HepG2 (cell line): ENCODE measurements around the gene ACER3. TPM values are rescaled to one million over a fixed set of nuclear protein-coding genes. Genes with fewer than 3 reads are reported as not detected.

Source experiments
- ATAC-seq: fragments of 200-7000 bp; cut with Tn5 transposase; 3 replicates; pipeline ENCODE4 v1.9.1; 2020; ENCODE audit warnings: mild to moderate bottlenecking, moderate library complexity
- BruUV-seq: library from RNA; stranded (reverse); fragments of 400-500 nt; replicated peaks from 2 replicates; lab custom pipeline; 2021; lab: Mats Ljungman, UMichigan
- CTCF ChIA-PET: fragments of 300-600 bp; formaldehyde crosslinking; extraction: SDS; loops from one replicate; lab custom pipeline; 2021; ENCODE audit warnings: low total read pairs, inconsistent platforms, low intra/inter-chr PET ratio; lab: Yijun Ruan, JAX
- POLR2A ChIA-PET: fragments of 350-600 bp; sonication (Branson Sonifier 250); formaldehyde crosslinking; loops from one replicate; lab custom pipeline; 2020; ENCODE audit warnings: antibody characterized with exemption, inconsistent platforms; lab: Yijun Ruan, JAX
- DNase-seq: peaks from one replicate; pipeline ENCODE4 v3.0.0-alpha.2; 2015; ENCODE audit warnings: low spot score
- FAIRE-seq: peaks from 3 replicates; lab custom pipeline; 2011; peaks lifted over from hg19 to GRCh38; lab: Jason Lieb, UNC
- H2AFZ ChIP-seq: one replicate; pipeline ENCODE4 v1.6.1; 2011; ENCODE audit warnings: low read length, inconsistent platforms
- H3K27ac ChIP-seq: fragments of 300-600 bp; 3 replicates; pipeline ENCODE4 v1.8.0; 2011; ENCODE audit warnings: mixed run types, mild to moderate bottlenecking, mixed read lengths, low read length, inconsistent platforms; ENCODE audit not compliant: insufficient read depth; ENCODE audit errors: extremely low read length
- H3K27me3 ChIP-seq, 2 experiments: fragments of 200-600 bp in 1 of 2; 2 replicates in 1 of 2; 3 replicates in 1 of 2; pipeline versions ENCODE4 v1.6.0 to v1.8.0; 2011; ENCODE audit warnings: low read length in 2 of 2, mild to moderate bottlenecking in 2 of 2, moderate library complexity in 2 of 2, inconsistent platforms in 1 of 2; ENCODE audit not compliant: insufficient read depth in 2 of 2, control insufficient read depth in 1 of 2
- H3K36me3 ChIP-seq, 2 experiments: fragments of 200-600 bp in 1 of 2; replicated peaks in 1 of 2; 2 replicates in 1 of 2; 3 replicates in 1 of 2; pipeline versions ENCODE4 v1.5.1 to v1.8.0; 2011; ENCODE audit warnings: low read length in 2 of 2, inconsistent platforms in 1 of 2; ENCODE audit not compliant: insufficient read depth in 2 of 2, control insufficient read depth in 1 of 2
- H3K4me1 ChIP-seq: 2 replicates; pipeline ENCODE4 v1.5.1; 2012; ENCODE audit warnings: low read length, inconsistent platforms; ENCODE audit not compliant: insufficient read depth
- H3K4me2 ChIP-seq: 2 replicates; pipeline ENCODE4 v1.6.0; 2011; ENCODE audit warnings: low read depth, low read length, inconsistent platforms
- H3K4me3 ChIP-seq, 3 experiments: fragments of 200-600 bp in 1 of 3; sonication (generic), shearing (Covaris generic) in 1 of 3; replicated peaks in 1 of 3; 2 replicates each; pipeline ENCODE4 v1.5.1; 2011 to 2016; ENCODE audit warnings: low read length in 3 of 3, inconsistent platforms in 2 of 3, low read depth in 2 of 3, mild to moderate bottlenecking in 2 of 3, control low read depth in 1 of 3, mixed read lengths in 1 of 3; ENCODE audit not compliant: insufficient read depth in 1 of 3
- H3K79me2 ChIP-seq: one replicate; pipeline ENCODE4 v1.6.1; 2011; ENCODE audit warnings: low read length, inconsistent platforms; ENCODE audit not compliant: insufficient read depth
- H3K9ac ChIP-seq: 2 replicates; pipeline ENCODE4 v1.6.0; 2011; ENCODE audit warnings: mild to moderate bottlenecking, low read depth, low read length, inconsistent platforms; ENCODE audit not compliant: insufficient read depth
- H3K9me3 ChIP-seq: 2 replicates; pipeline ENCODE4 v1.5.1; 2012; ENCODE audit warnings: mild to moderate bottlenecking, low read length
- H4K20me1 ChIP-seq: 2 replicates; pipeline ENCODE4 v1.6.0; 2011; ENCODE audit warnings: inconsistent platforms, mild to moderate bottlenecking, low read length, moderate library complexity; ENCODE audit not compliant: insufficient read depth
- ARID2 ChIP-seq: sonication (generic); formaldehyde crosslinking; IDR thresholded peaks from 2 replicates; pipeline ENCODE4 v1.8.1; 2022; ENCODE audit warnings: mild to moderate bottlenecking, missing genetic modification reagents, borderline replicate concordance
- CHD4 ChIP-seq: fragments of 200-600 bp; sonication (generic); IDR thresholded peaks from 2 replicates; pipeline ENCODE4 v1.7.0; 2017; ENCODE audit warnings: mild to moderate bottlenecking, low read length, borderline replicate concordance
- HNF4G ChIP-seq, 2 experiments: sonication (generic) in 1 of 2; formaldehyde crosslinking in 1 of 2; IDR thresholded peaks; 2 replicates each; pipeline versions ENCODE4 v1.4.0 to v1.6.1; 2011 to 2020; ENCODE audit warnings: borderline replicate concordance in 2 of 2, low read depth in 2 of 2, mild to moderate bottlenecking in 2 of 2, low read length in 1 of 2, missing genetic modification reagents in 1 of 2, moderate library complexity in 1 of 2
- KLF16 ChIP-seq, 2 experiments: sonication (generic) in 1 of 2; formaldehyde crosslinking in 1 of 2; IDR thresholded peaks; 2 replicates each; pipeline versions ENCODE4 v1.6.1 to v1.8.0; 2016 to 2023; ENCODE audit warnings: missing genetic modification reagents in 2 of 2, missing compliant biosample characterization in 1 of 2
- RCOR2 ChIP-seq: IDR thresholded peaks from 2 replicates; pipeline ENCODE4 v1.6.1; 2016; ENCODE audit warnings: missing biosample characterization, missing genetic modification reagents
- SOX5 ChIP-seq: IDR thresholded peaks from 2 replicates; pipeline ENCODE4 v1.6.1; 2016; ENCODE audit warnings: borderline replicate concordance
- SP140L ChIP-seq: sonication (generic); formaldehyde crosslinking; IDR thresholded peaks from 2 replicates; pipeline ENCODE4 v1.4.0; 2020; ENCODE audit warnings: missing genetic modification reagents, borderline replicate concordance
- ZBTB42 ChIP-seq: sonication (generic); formaldehyde crosslinking; IDR thresholded peaks from 2 replicates; pipeline ENCODE4 v1.5.0; 2020; ENCODE audit warnings: mild to moderate bottlenecking, missing genetic modification reagents
- ZMYM2 ChIP-seq: sonication (generic); formaldehyde crosslinking; IDR thresholded peaks from 2 replicates; pipeline ENCODE4 v1.8.0; 2022; ENCODE audit warnings: mild to moderate bottlenecking, missing genetic modification reagents
- ZNF343 ChIP-seq: sonication (generic); formaldehyde crosslinking; IDR thresholded peaks from 2 replicates; pipeline ENCODE4 v1.4.0; 2020; ENCODE audit warnings: mild to moderate bottlenecking, missing genetic modification reagents
- ZNF503 ChIP-seq: sonication (generic); formaldehyde crosslinking; IDR thresholded peaks from 2 replicates; pipeline ENCODE4 v1.4.0; 2020; ENCODE audit warnings: missing genetic modification reagents
- WGBS: methylation state at CpG from one replicate; pipeline ENCODE4 v1.1.6; 2017; ENCODE audit warnings: low lambda C conversion rate; 5-methylcytosine and 5-hydroxymethylcytosine counted together
- in situ Hi-C: cut with HindIII; loops from 2 replicates; pipeline ENCODE4 v1.10.0; 2017; ENCODE audit warnings: low pct_unique_long_range_greater_than_20kb; ENCODE audit not compliant: extremely low pct_ligation_motif_present
- intact Hi-C: fragments of 100-400 bp; cut with micrococcal nuclease; formaldehyde crosslinking; loops from one replicate; pipeline ENCODE4 v1.10.0; 2022; ENCODE audit not compliant: unreplicated experiment
- polyA plus RNA-seq, 8 experiments: library from polyadenylated mRNA; depleted of rRNA in 3 of 8; stranded (reverse) in 7 of 8; unstranded in 1 of 8; fragments of >200 nt; fragmentation: Illumina TruSeq in 4 of 8; extraction: Trizol in 4 of 8; gene quantifications; 2 replicates each; pipeline versions ENCODE4 v1.2.1 to v1.2.3, GENCODE V29; 2011 to 2016; ENCODE audit warnings: low read depth in 4 of 8, missing spikeins in 1 of 8, mixed read lengths in 1 of 8; ENCODE audit not compliant: insufficient read depth in 1 of 8
- total RNA-seq, 5 experiments: library from RNA; depleted of rRNA; stranded (reverse); fragments of >200 nt; fragmentation: Illumina TruSeq; extraction: Trizol; gene quantifications; 2 replicates each; pipeline ENCODE4 v1.2.3, GENCODE V29; 2016; ENCODE audit warnings: low read depth in 1 of 5
- TF ChIP-seq, protein P1 (sequence below): sonication (generic); formaldehyde crosslinking; conservative IDR thresholded peaks from 2 replicates; pipeline ENCODE4 v1.8.0; 2022; ENCODE audit warnings: missing genetic modification reagents
- TF ChIP-seq, protein P2 (sequence below): IDR thresholded peaks from 2 replicates; pipeline ENCODE4 v1.6.1; 2018; ENCODE audit warnings: missing genetic modification reagents, mild to moderate bottlenecking, missing compliant biosample characterization
- TF ChIP-seq, protein P3 (sequence below): IDR thresholded peaks from 2 replicates; pipeline ENCODE4 v1.4.0; 2020; ENCODE audit warnings: mild to moderate bottlenecking, missing genetic modification reagents

Gene ACER3
- total and polyA plus RNA-seq, 2 of the 13 experiments (the other 11 are each of a cell fraction or from before 2014, with no cell fraction given): 6.0 to 9.8 TPM

- TF ChIP-seq, protein P1, sequence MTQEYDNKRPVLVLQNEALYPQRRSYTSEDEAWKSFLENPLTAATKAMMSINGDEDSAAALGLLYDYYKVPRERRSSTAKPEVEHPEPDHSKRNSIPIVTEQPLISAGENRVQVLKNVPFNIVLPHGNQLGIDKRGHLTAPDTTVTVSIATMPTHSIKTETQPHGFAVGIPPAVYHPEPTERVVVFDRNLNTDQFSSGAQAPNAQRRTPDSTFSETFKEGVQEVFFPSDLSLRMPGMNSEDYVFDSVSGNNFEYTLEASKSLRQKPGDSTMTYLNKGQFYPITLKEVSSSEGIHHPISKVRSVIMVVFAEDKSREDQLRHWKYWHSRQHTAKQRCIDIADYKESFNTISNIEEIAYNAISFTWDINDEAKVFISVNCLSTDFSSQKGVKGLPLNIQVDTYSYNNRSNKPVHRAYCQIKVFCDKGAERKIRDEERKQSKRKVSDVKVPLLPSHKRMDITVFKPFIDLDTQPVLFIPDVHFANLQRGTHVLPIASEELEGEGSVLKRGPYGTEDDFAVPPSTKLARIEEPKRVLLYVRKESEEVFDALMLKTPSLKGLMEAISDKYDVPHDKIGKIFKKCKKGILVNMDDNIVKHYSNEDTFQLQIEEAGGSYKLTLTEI (CRISPR knock-in tag): no peak
- TF ChIP-seq ARID2 (CRISPR knock-in tag) (no peak), HNF4G (IDR thresholded peaks at IDR 0.05; ENCODE audit: borderline replicate concordance, low read depth, low read length) (no peak), HNF4G (CRISPR knock-in tag; IDR thresholded peaks at IDR 0.05; ENCODE audit: borderline replicate concordance, low read depth) (no peak), SP140L (CRISPR knock-in tag) (no peak), ZNF503 (CRISPR knock-in tag) (no peak)
Observed at GRCh38 chr11:77054084-77054483, 193.4 kb downstream of the ACER3 start (continued).

DNA sequence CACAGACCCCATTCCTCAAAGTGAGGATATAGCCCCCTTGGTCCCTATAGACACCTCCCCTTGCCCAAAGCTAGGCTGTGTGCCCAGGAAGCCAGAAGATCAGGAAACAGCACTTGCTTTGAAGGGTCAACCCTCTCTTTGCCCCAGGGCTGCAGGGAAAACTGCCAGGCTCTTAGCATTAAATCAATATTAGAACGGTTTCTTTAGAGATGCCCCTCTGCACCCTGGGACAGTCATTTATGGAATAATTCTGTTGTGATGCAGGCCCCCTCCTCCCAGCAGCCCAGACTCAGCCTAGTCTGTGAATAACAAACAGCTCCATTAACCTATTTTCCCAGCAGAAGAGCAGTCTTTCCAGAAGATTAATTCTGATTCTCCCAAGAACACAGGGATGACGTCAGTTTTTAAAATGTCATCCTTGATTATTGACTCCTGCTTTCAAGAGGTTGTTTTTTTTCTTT lies 194.4 kb downstream of the ACER3 start:
- no peaks in the 10 kb centered on the region for H3K79me2 ChIP-seq
- FAIRE-seq (no peak), DNase-seq (no peak), ATAC-seq (no peak)
- H3K36me3 ChIP-seq: no peaks in the 10 kb centered on the region
- intact Hi-C loops (no loop called here), in situ Hi-C loops (no loop called here)
- H2AFZ ChIP-seq: no peak overlapping the region
- ChIA-PET POLR2A (no interaction called here), CTCF (no interaction called here)
- H3K27me3 ChIP-seq: peaks cover 1 to 13% of the 10 kb centered on the region in 2 experiments; a peak in 2 of 5 replicates
- peaks cover 21% of the 10 kb centered on the region for H3K9me3 ChIP-seq
- H3K4me2 ChIP-seq: no peak overlapping the region
- BruUV-seq: no TSS peak
- peaks cover 1% of the 10 kb centered on the region for H3K4me1 ChIP-seq
- no peak overlapping the region for H3K4me3 ChIP-seq
- H3K27ac ChIP-seq: no peak overlapping the region
- no peak overlapping the region for H3K9ac ChIP-seq
- no peaks in the 10 kb centered on the region for H4K20me1 ChIP-seq
- 26% methylated on average over 2 of the region's 2 CpGs for WGBS
- TF ChIP-seq ZNF343 (CRISPR knock-in tag) (no peak), RCOR2 (CRISPR knock-in tag) (no peak), KLF16 (CRISPR knock-in tag; IDR thresholded peaks at IDR 0.05) (no peak), CHD4 (no peak), ZBTB42 (CRISPR knock-in tag) (no peak), SOX5 (CRISPR knock-in tag) (no peak), ZMYM2 (CRISPR knock-in tag) (no peak)
- TF ChIP-seq, protein P2, sequence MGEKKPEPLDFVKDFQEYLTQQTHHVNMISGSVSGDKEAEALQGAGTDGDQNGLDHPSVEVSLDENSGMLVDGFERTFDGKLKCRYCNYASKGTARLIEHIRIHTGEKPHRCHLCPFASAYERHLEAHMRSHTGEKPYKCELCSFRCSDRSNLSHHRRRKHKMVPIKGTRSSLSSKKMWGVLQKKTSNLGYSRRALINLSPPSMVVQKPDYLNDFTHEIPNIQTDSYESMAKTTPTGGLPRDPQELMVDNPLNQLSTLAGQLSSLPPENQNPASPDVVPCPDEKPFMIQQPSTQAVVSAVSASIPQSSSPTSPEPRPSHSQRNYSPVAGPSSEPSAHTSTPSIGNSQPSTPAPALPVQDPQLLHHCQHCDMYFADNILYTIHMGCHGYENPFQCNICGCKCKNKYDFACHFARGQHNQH (CRISPR knock-in tag): no peak
- TF ChIP-seq, protein P3, sequence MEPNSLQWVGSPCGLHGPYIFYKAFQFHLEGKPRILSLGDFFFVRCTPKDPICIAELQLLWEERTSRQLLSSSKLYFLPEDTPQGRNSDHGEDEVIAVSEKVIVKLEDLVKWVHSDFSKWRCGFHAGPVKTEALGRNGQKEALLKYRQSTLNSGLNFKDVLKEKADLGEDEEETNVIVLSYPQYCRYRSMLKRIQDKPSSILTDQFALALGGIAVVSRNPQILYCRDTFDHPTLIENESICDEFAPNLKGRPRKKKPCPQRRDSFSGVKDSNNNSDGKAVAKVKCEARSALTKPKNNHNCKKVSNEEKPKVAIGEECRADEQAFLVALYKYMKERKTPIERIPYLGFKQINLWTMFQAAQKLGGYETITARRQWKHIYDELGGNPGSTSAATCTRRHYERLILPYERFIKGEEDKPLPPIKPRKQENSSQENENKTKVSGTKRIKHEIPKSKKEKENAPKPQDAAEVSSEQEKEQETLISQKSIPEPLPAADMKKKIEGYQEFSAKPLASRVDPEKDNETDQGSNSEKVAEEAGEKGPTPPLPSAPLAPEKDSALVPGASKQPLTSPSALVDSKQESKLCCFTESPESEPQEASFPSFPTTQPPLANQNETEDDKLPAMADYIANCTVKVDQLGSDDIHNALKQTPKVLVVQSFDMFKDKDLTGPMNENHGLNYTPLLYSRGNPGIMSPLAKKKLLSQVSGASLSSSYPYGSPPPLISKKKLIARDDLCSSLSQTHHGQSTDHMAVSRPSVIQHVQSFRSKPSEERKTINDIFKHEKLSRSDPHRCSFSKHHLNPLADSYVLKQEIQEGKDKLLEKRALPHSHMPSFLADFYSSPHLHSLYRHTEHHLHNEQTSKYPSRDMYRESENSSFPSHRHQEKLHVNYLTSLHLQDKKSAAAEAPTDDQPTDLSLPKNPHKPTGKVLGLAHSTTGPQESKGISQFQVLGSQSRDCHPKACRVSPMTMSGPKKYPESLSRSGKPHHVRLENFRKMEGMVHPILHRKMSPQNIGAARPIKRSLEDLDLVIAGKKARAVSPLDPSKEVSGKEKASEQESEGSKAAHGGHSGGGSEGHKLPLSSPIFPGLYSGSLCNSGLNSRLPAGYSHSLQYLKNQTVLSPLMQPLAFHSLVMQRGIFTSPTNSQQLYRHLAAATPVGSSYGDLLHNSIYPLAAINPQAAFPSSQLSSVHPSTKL (CRISPR knock-in tag): no peak
